SK-N-SH (cell line): ENCODE data around the gene TRPC4AP. TPM values are rescaled to one million over a fixed set of nuclear protein-coding genes. Genes with fewer than 3 reads are reported as not detected.

Experiments used
- CTCF ChIA-PET: fragments of 300-600, 350-600 bp; formaldehyde crosslinking; extraction: SDS; loops from one replicate; lab custom pipeline; 2021; lab: Yijun Ruan, JAX
- POLR2A ChIA-PET: fragments of 350-600 bp; sonication (Branson Sonifier 250); formaldehyde crosslinking; extraction: SDS; loops from one replicate; lab custom pipeline; 2020; ENCODE audit warnings: antibody characterized with exemption, inconsistent platforms; lab: Yijun Ruan, JAX
- DNase-seq: peaks from one replicate; pipeline ENCODE4 v3.0.0; 2012
- H2AFZ ChIP-seq: fragments of 200-600 bp; sonication (generic); 2 replicates; pipeline ENCODE4 v1.8.1; 2016; ENCODE audit warnings: antibody characterized with exemption, mild to moderate bottlenecking, low read depth
- H3F3A ChIP-seq: fragments of 200-600 bp; sonication (generic); replicated peaks from 2 replicates; pipeline ENCODE3; 2016; ENCODE audit warnings: antibody characterized with exemption, mild to moderate bottlenecking; ENCODE audit not compliant: insufficient read depth
- H3K27ac ChIP-seq, 2 experiments: fragments of 200-500 bp in 1 of 2; fragments of 200-600 bp in 1 of 2; sonication (Bioruptor generic) in 1 of 2; sonication (generic), shearing (Covaris generic) in 1 of 2; 2 replicates each; pipeline versions ENCODE4 v1.5.1 to v1.6.1; 2014 to 2016; ENCODE audit warnings: low read depth in 2 of 2, inconsistent platforms in 1 of 2, low read length in 1 of 2, mild to moderate bottlenecking in 1 of 2, mixed read lengths in 1 of 2
- H3K27me3 ChIP-seq: fragments of 200-600 bp; sonication (generic), shearing (Covaris generic); 2 replicates; pipeline ENCODE4 v1.6.1; 2016; ENCODE audit warnings: mixed run types; ENCODE audit not compliant: insufficient read depth
- H3K36me3 ChIP-seq, 2 experiments: fragments of 200-500 bp in 1 of 2; fragments of 200-600 bp in 1 of 2; sonication (Bioruptor generic) in 1 of 2; sonication (generic) in 1 of 2; replicated peaks in 1 of 2; 2 replicates each; pipeline versions ENCODE3 to v1.5.1; 2014 to 2016; ENCODE audit warnings: low read length in 1 of 2, mild to moderate bottlenecking in 1 of 2; ENCODE audit not compliant: insufficient read depth in 2 of 2, control insufficient read depth in 1 of 2
- H3K4me1 ChIP-seq, 2 experiments: fragments of 200-500 bp in 1 of 2; fragments of 200-600 bp in 1 of 2; sonication (Bioruptor generic) in 1 of 2; sonication (generic), shearing (Covaris generic) in 1 of 2; 2 replicates each; pipeline versions ENCODE4 v1.5.1 to v1.6.1; 2014 to 2016; ENCODE audit warnings: low read depth in 1 of 2, low read length in 1 of 2, mixed run types in 1 of 2; ENCODE audit not compliant: insufficient read depth in 2 of 2, control insufficient read depth in 1 of 2
- H3K4me2 ChIP-seq: fragments of 200-600 bp; sonication (generic), shearing (Covaris generic); 2 replicates; pipeline ENCODE4 v1.6.1; 2017; ENCODE audit warnings: mixed run types
- H3K4me3 ChIP-seq, 2 experiments: fragments of 200-500 bp in 1 of 2; fragments of 200-600 bp in 1 of 2; sonication (Bioruptor generic) in 1 of 2; sonication (generic), shearing (Covaris generic) in 1 of 2; 2 replicates each; pipeline versions ENCODE4 v1.5.1 to v1.8.1; 2014 to 2016; ENCODE audit warnings: low read depth in 2 of 2, inconsistent platforms in 1 of 2, low read length in 1 of 2, mild to moderate bottlenecking in 1 of 2, mixed read lengths in 1 of 2, moderate library complexity in 1 of 2
- H3K79me2 ChIP-seq: fragments of 200-600 bp; sonication (generic); 2 replicates; pipeline ENCODE4 v1.8.1; 2017; ENCODE audit warnings: mild to moderate bottlenecking; ENCODE audit not compliant: insufficient read depth
- H3K9ac ChIP-seq: fragments of 200-600 bp; sonication (generic); 2 replicates; pipeline ENCODE4 v1.6.1; 2017; ENCODE audit warnings: mixed run types
- H3K9me2 ChIP-seq: fragments of 200-600 bp; sonication (generic); 2 replicates; pipeline ENCODE4 v1.6.1; 2017; ENCODE audit warnings: mixed run types
- H3K9me3 ChIP-seq: fragments of 200-600 bp; sonication (generic); 2 replicates; pipeline ENCODE4 v1.6.1; 2017; ENCODE audit warnings: mixed run types, mild to moderate bottlenecking, moderate library complexity
- H4K20me1 ChIP-seq: fragments of 200-600 bp; sonication (generic); 2 replicates; pipeline ENCODE4 v1.6.1; 2017; ENCODE audit warnings: mild to moderate bottlenecking, mixed run types; ENCODE audit not compliant: insufficient read depth
- CHD2 ChIP-seq: fragments of 150-350 bp; IDR thresholded peaks from 2 replicates; pipeline ENCODE4 v1.6.1; 2018; ENCODE audit warnings: low read length; ENCODE audit not compliant: partially characterized antibody
- ELF1 ChIP-seq: IDR thresholded peaks from 2 replicates; pipeline ENCODE4 v1.4.0; 2012
- JUND ChIP-seq: IDR thresholded peaks from 2 replicates; pipeline ENCODE4 v1.4.0; 2012
- MEF2A ChIP-seq: IDR thresholded peaks from 2 replicates; pipeline ENCODE4 v1.4.0; 2012; ENCODE audit warnings: low read depth, borderline replicate concordance
- NFIC ChIP-seq: IDR thresholded peaks from 2 replicates; pipeline ENCODE4 v1.4.0; 2012; ENCODE audit warnings: borderline replicate concordance
- NRF1 ChIP-seq: IDR thresholded peaks from 2 replicates; pipeline ENCODE4 v1.6.1; 2012; ENCODE audit warnings: low read depth, mild to moderate bottlenecking, low read length
- POLR2AphosphoS5 ChIP-seq: IDR thresholded peaks from 2 replicates; pipeline ENCODE4 v1.6.1; 2012; ENCODE audit warnings: low read depth, low read length
- RFX5 ChIP-seq: IDR thresholded peaks from 2 replicates; pipeline ENCODE4 v1.6.1; 2012; ENCODE audit warnings: mild to moderate bottlenecking, improper control_type of control experiment, low read length
- RXRA ChIP-seq: IDR thresholded peaks from 2 replicates; pipeline ENCODE4 v1.4.0; 2012; ENCODE audit warnings: low read depth, mild to moderate bottlenecking, borderline replicate concordance
- SIN3A ChIP-seq: IDR thresholded peaks from 2 replicates; pipeline ENCODE4 v1.6.1; 2012; ENCODE audit warnings: low read depth, mild to moderate bottlenecking, low read length, moderate library complexity, borderline replicate concordance
- TCF12 ChIP-seq: IDR thresholded peaks from 2 replicates; pipeline ENCODE4 v1.4.0; 2012
- TEAD4 ChIP-seq: IDR thresholded peaks from 2 replicates; pipeline ENCODE4 v1.4.0; 2012; ENCODE audit warnings: mild to moderate bottlenecking, borderline replicate concordance; ENCODE audit not compliant: insufficient read depth
- YY1 ChIP-seq: IDR thresholded peaks from 2 replicates; pipeline ENCODE4 v1.4.0; 2012; ENCODE audit warnings: low read depth, mild to moderate bottlenecking
- WGBS: methylation state at CpG from one replicate; pipeline ENCODE4 v1.1.6; 2017; ENCODE audit warnings: low lambda C conversion rate; 5-methylcytosine and 5-hydroxymethylcytosine counted together
- polyA plus RNA-seq, 3 experiments: library from polyadenylated mRNA; depleted of rRNA; stranded (reverse); fragments of >200 nt; gene quantifications; 2 replicates each; pipeline ENCODE4 v1.2.3, GENCODE V29; 2012
- TF ChIP-seq, protein P1 (sequence below): fragments of 150-350 bp; IDR thresholded peaks from 2 replicates; pipeline ENCODE4 v1.6.1; 2017; ENCODE audit warnings: antibody characterized with exemption, low read length, low read depth, borderline replicate concordance
- TF ChIP-seq, protein P2 (sequence below): IDR thresholded peaks from 2 replicates; pipeline ENCODE4 v1.4.0; 2012; ENCODE audit warnings: low read depth, borderline replicate concordance
- TF ChIP-seq, protein P3 (sequence below): IDR thresholded peaks from 2 replicates; pipeline ENCODE4 v1.4.0; 2012; ENCODE audit warnings: low read depth

The TRPC4AP gene
- polyA plus RNA-seq, 1 of the 3 experiments (the other 2 are of a cell fraction), result 57.4 TPM

DNA sequence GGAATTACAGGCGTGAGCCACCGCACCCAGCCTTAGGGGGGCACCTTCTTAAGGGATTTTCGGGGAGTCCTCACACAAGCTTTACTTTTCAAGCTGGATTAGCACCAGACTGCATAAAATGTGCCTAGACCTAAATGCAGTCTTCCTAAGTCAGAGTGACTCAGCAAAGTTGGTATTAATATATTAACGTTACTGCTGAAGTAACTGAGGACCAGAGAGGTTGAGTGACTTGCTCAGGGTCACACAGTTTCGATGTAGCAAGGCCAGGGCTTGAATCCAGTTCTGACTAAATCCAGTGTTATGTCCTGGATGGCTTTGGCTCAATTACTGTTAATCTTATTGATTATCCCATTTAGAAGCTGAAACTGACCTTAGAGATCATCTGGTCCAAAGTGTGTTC is 41.1 kb upstream of the TRPC4AP start:
- H3K79me2 ChIP-seq, result no peaks in the 10 kb centered on the region
- H3K27me3 ChIP-seq, result no peaks in the 10 kb centered on the region
- H3F3A ChIP-seq, result peaks cover 8% of the 10 kb centered on the region
- no peak overlapping the region for H3K4me2 ChIP-seq
- H3K27ac ChIP-seq, result no peak overlapping the region
- no peaks in the 10 kb centered on the region for H4K20me1 ChIP-seq
- H3K36me3 ChIP-seq, result peaks cover 24 to 25% of the 10 kb centered on the region in 2 experiments
- no peaks in the 10 kb centered on the region for H3K9me2 ChIP-seq
- no peaks in the 10 kb centered on the region for H3K9me3 ChIP-seq
- no peak for DNase-seq
- H3K4me1 ChIP-seq, result 0 out of 4 replicates have a peak, but pooled peaks cover 0 to 4% of the 10 kb centered on the region in 2 experiments
- H2AFZ ChIP-seq, result no peak overlapping the region
- POLR2A ChIA-PET, result no interaction called here
- no peak for TF ChIP-seq TEAD4
- no peak for TF ChIP-seq RFX5
- TF ChIP-seq JUND, result no peak
- TF ChIP-seq ELF1, result no peak
- no peak for TF ChIP-seq NFIC
- TF ChIP-seq TCF12, result no peak
- no peak for TF ChIP-seq SIN3A
- TF ChIP-seq MEF2A, result no peak
- H3K4me3 ChIP-seq, result no peak overlapping the region
- CTCF ChIA-PET, result interaction anchor here (0.6 to 4.1 kb wide), 4 partner anchors 11 to 1802 kb away, joined by 3 to 15 read pairs (median 4); no protein-coding TSS in a partner anchor
- WGBS, result 89% methylated on average over 5 of the region's 5 CpGs
- no peak overlapping the region for H3K9ac ChIP-seq

DNA sequence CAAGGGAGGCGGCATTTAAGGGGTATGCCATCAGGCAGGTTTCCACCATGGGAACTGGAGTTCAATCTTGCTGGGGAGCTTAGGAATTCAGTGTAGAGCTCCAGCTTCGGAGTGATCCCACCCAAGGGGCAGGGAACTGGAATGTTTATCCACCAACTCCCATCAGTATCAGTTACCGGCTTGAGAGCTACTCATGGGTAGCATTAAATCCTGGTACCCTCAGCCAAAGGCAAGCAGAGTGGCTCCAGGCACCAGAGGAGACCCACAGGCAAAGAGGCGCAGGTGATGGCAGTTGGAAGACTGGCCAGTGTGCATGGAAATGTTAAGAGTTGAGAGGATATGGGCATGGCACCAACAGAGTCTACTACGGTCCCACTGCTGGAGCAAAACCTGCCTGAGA is 40.4 kb upstream of the TRPC4AP start:
- Histone ChIP-seq H3K9me2 (no peaks in the 10 kb centered on the region), H3K4me1 (0 out of 4 replicates have a peak, but pooled peaks cover 0 to 4% of the 10 kb centered on the region in 2 experiments), H3F3A (peaks cover 8% of the 10 kb centered on the region), H2AFZ (no peak overlapping the region), H3K27me3 (no peaks in the 10 kb centered on the region), H3K9ac (no peak overlapping the region), H3K9me3 (no peaks in the 10 kb centered on the region), H3K36me3 (peaks cover 23 to 24% of the 10 kb centered on the region in 2 experiments), H3K4me3 (no peak overlapping the region), H3K79me2 (no peaks in the 10 kb centered on the region), H4K20me1 (no peaks in the 10 kb centered on the region), H3K4me2 (no peak overlapping the region), H3K27ac (no peak overlapping the region)
- POLR2A ChIA-PET, result no interaction called here
- WGBS, result 89% methylated on average over 5 of the region's 5 CpGs
- CTCF ChIA-PET, result interaction anchor here (0.6 to 4.1 kb wide), 5 partner anchors 12 to 1803 kb away, joined by 3 to 15 read pairs (median 3); no protein-coding TSS in a partner anchor
- no peak for DNase-seq
- no peak for TF ChIP-seq NRF1

DNA sequence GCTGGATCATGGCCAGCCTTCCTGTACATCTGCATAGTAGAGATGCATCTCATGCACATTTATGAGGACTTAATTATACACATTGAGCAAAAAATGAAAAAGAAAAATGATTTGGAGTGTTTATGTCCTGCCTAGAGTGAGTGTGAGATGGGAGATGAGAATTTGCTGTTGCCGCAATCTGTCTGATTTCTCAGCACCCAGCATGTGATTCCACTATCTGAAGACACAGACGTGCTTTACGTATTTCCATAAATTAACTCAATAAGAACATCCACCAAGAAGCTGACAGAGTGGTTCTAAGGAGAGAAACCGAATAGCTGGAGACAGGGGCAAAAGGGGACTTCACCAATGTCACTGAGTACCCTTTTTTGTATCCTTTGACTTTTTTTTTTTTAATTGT is 39.3 kb upstream of the TRPC4AP start:
- H3K9me3 ChIP-seq, result no peaks in the 10 kb centered on the region
- no peak for TF ChIP-seq JUND
- TF ChIP-seq RXRA, result no peak
- no peak for TF ChIP-seq POLR2AphosphoS5
- TF ChIP-seq SIN3A, result no peak
- TF ChIP-seq, protein P1, sequence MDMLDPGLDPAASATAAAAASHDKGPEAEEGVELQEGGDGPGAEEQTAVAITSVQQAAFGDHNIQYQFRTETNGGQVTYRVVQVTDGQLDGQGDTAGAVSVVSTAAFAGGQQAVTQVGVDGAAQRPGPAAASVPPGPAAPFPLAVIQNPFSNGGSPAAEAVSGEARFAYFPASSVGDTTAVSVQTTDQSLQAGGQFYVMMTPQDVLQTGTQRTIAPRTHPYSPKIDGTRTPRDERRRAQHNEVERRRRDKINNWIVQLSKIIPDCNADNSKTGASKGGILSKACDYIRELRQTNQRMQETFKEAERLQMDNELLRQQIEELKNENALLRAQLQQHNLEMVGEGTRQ, result no peak
- no peak for TF ChIP-seq YY1
- TF ChIP-seq TEAD4, result no peak
- TF ChIP-seq CHD2, result no peak
- no peak for TF ChIP-seq TCF12
- TF ChIP-seq, protein P2, sequence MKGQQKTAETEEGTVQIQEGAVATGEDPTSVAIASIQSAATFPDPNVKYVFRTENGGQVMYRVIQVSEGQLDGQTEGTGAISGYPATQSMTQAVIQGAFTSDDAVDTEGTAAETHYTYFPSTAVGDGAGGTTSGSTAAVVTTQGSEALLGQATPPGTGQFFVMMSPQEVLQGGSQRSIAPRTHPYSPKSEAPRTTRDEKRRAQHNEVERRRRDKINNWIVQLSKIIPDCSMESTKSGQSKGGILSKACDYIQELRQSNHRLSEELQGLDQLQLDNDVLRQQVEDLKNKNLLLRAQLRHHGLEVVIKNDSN, result no peak
- no peak for TF ChIP-seq MEF2A
- TF ChIP-seq, protein P3, sequence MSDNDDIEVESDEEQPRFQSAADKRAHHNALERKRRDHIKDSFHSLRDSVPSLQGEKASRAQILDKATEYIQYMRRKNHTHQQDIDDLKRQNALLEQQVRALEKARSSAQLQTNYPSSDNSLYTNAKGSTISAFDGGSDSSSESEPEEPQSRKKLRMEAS, result no peak
- TF ChIP-seq, all 33 proteins: peak for 0

More for the DNA sequence above, 39.3 kb upstream of the TRPC4AP start:
- no peak overlapping the region for H2AFZ ChIP-seq
- no peaks in the 10 kb centered on the region for H3K27me3 ChIP-seq
- CTCF ChIA-PET, result interaction anchor here (0.6 to 2.2 kb wide), 4 partner anchors 13 to 1274 kb away, joined by 3 to 6 read pairs (median 4); no protein-coding TSS in a partner anchor
- H3K9me2 ChIP-seq, result no peaks in the 10 kb centered on the region
- POLR2A ChIA-PET, result no interaction called here
- 0 out of 4 replicates have a peak, but pooled peaks cover 0 to 4% of the 10 kb centered on the region in 2 experiments for H3K4me1 ChIP-seq
- no peak for DNase-seq
- no peak overlapping the region for H3K27ac ChIP-seq
- H4K20me1 ChIP-seq, result no peaks in the 10 kb centered on the region
- H3K9ac ChIP-seq, result no peak overlapping the region
- H3K79me2 ChIP-seq, result no peaks in the 10 kb centered on the region
- 89% methylated on average over 4 of the region's 4 CpGs for WGBS
- H3F3A ChIP-seq, result peaks cover 8% of the 10 kb centered on the region
- peaks cover 24 to 27% of the 10 kb centered on the region in 2 experiments for H3K36me3 ChIP-seq
- H3K4me2 ChIP-seq, result no peak overlapping the region
- H3K4me3 ChIP-seq, result no peak overlapping the region
